HepG2 (cell line): Measurements from ENCODE around the gene ZER1. TPM values are rescaled to one million over a fixed set of nuclear protein-coding genes. Genes with fewer than 3 reads are reported as not detected.

Experiments
- ADNP ChIP-seq: sonication (generic); formaldehyde crosslinking; IDR thresholded peaks from 2 replicates; pipeline ENCODE4 v1.4.0; 2020; ENCODE audit warnings: missing genetic modification reagents
- CCDC6 ChIP-seq: sonication (generic); formaldehyde crosslinking; IDR thresholded peaks from 2 replicates; pipeline ENCODE4 v1.8.1; 2022; ENCODE audit warnings: mild to moderate bottlenecking, missing genetic modification reagents, moderate library complexity
- GLI4 ChIP-seq: sonication (generic); formaldehyde crosslinking; IDR thresholded peaks from 2 replicates; pipeline ENCODE4 v1.5.1; 2020; ENCODE audit warnings: missing genetic modification reagents, mild to moderate bottlenecking, moderate library complexity, borderline replicate concordance
- MEF2D ChIP-seq: sonication (generic); formaldehyde crosslinking; IDR thresholded peaks from 2 replicates; pipeline ENCODE4 v1.5.1; 2020; ENCODE audit warnings: mild to moderate bottlenecking, missing genetic modification reagents
- NCOA2 ChIP-seq: sonication (generic); formaldehyde crosslinking; IDR thresholded peaks from 2 replicates; pipeline ENCODE4 v1.8.0; 2022; ENCODE audit warnings: inconsistent platforms
- RBM22 ChIP-seq: fragments of 200-400 bp; formaldehyde crosslinking; optimal IDR thresholded peaks from 2 replicates; pipeline ENCODE3; 2017; ENCODE audit warnings: mild to moderate bottlenecking, low read length, moderate library complexity
- SMARCC2 ChIP-seq: fragments of 450-650 bp; IDR thresholded peaks from 2 replicates; pipeline ENCODE4 v1.6.1; 2017; ENCODE audit warnings: antibody characterized with exemption, mild to moderate bottlenecking
- SRF ChIP-seq: IDR thresholded peaks from 2 replicates; pipeline ENCODE4 v1.6.1; 2011; ENCODE audit warnings: mild to moderate bottlenecking, low read depth, low read length, moderate library complexity
- ZBTB7B ChIP-seq: sonication (generic); formaldehyde crosslinking; IDR thresholded peaks from 2 replicates; pipeline ENCODE4 v1.4.0; 2020; ENCODE audit warnings: missing genetic modification reagents
- ZNF382 ChIP-seq: sonication (generic); formaldehyde crosslinking; IDR thresholded peaks from 2 replicates; pipeline ENCODE4 v1.5.0; 2020; ENCODE audit warnings: missing genetic modification reagents, mild to moderate bottlenecking, borderline replicate concordance
- ZNF589 ChIP-seq: sonication (generic); formaldehyde crosslinking; conservative IDR thresholded peaks from 2 replicates; pipeline ENCODE4 v1.8.0; 2022; ENCODE audit warnings: mild to moderate bottlenecking, moderate library complexity, missing genetic modification reagents
- ZNF720 ChIP-seq: sonication (generic); formaldehyde crosslinking; IDR thresholded peaks from 2 replicates; pipeline ENCODE4 v1.4.0; 2020; ENCODE audit warnings: missing genetic modification reagents
- ZNF724P ChIP-seq: sonication (generic); formaldehyde crosslinking; IDR thresholded peaks from 2 replicates; pipeline ENCODE4 v1.8.0; 2022; ENCODE audit warnings: missing genetic modification reagents, borderline replicate concordance
- ZNF878 ChIP-seq: sonication (generic); formaldehyde crosslinking; IDR thresholded peaks from 2 replicates; pipeline ENCODE4 v1.8.1; 2023; ENCODE audit warnings: mild to moderate bottlenecking, missing genetic modification reagents, moderate library complexity
- polyA plus RNA-seq, 8 experiments: library from polyadenylated mRNA; depleted of rRNA in 3 of 8; stranded (reverse) in 7 of 8; unstranded in 1 of 8; fragments of >200 nt; fragmentation: Illumina TruSeq in 4 of 8; extraction: Trizol in 4 of 8; gene quantifications; 2 replicates each; pipeline versions ENCODE4 v1.2.1 to v1.2.3, GENCODE V29; 2011 to 2016; ENCODE audit warnings: low read depth in 4 of 8, missing spikeins in 1 of 8, mixed read lengths in 1 of 8; ENCODE audit not compliant: insufficient read depth in 1 of 8
- total RNA-seq, 5 experiments: library from RNA; depleted of rRNA; stranded (reverse); fragments of >200 nt; fragmentation: Illumina TruSeq; extraction: Trizol; gene quantifications; 2 replicates each; pipeline ENCODE4 v1.2.3, GENCODE V29; 2016; ENCODE audit warnings: low read depth in 1 of 5
- TF ChIP-seq, protein P1 (sequence below): sonication (generic); formaldehyde crosslinking; IDR thresholded peaks from 2 replicates; pipeline ENCODE4 v1.4.0; 2020; ENCODE audit warnings: missing genetic modification reagents
- TF ChIP-seq, protein P2 (sequence below): sonication (generic); formaldehyde crosslinking; IDR thresholded peaks from 2 replicates; pipeline ENCODE4 v1.5.1; 2020; ENCODE audit warnings: mild to moderate bottlenecking, missing genetic modification reagents, borderline replicate concordance
- TF ChIP-seq, protein P3 (sequence below): sonication (generic); formaldehyde crosslinking; IDR thresholded peaks from 2 replicates; pipeline ENCODE4 v1.4.0; 2020; ENCODE audit warnings: missing genetic modification reagents
- TF ChIP-seq, protein P4 (sequence below): sonication (generic); formaldehyde crosslinking; IDR thresholded peaks from 2 replicates; pipeline ENCODE4 v1.5.0; 2020; ENCODE audit warnings: missing genetic modification reagents, mild to moderate bottlenecking, borderline replicate concordance
- TF ChIP-seq, protein P5 (sequence below): sonication (generic); formaldehyde crosslinking; IDR thresholded peaks from 2 replicates; pipeline ENCODE4 v1.5.0; 2020; ENCODE audit warnings: mild to moderate bottlenecking, low read depth, missing genetic modification reagents, borderline replicate concordance
- TF ChIP-seq, protein P6 (sequence below): conservative IDR thresholded peaks from 2 replicates; pipeline ENCODE4 v1.6.1; 2018; ENCODE audit warnings: missing genetic modification reagents

The ZER1 gene
- total and polyA plus RNA-seq, 2 of the 13 experiments (the other 11 are each of a cell fraction or from before 2014, with no cell fraction given), result 7.7 to 40.0 TPM

DNA sequence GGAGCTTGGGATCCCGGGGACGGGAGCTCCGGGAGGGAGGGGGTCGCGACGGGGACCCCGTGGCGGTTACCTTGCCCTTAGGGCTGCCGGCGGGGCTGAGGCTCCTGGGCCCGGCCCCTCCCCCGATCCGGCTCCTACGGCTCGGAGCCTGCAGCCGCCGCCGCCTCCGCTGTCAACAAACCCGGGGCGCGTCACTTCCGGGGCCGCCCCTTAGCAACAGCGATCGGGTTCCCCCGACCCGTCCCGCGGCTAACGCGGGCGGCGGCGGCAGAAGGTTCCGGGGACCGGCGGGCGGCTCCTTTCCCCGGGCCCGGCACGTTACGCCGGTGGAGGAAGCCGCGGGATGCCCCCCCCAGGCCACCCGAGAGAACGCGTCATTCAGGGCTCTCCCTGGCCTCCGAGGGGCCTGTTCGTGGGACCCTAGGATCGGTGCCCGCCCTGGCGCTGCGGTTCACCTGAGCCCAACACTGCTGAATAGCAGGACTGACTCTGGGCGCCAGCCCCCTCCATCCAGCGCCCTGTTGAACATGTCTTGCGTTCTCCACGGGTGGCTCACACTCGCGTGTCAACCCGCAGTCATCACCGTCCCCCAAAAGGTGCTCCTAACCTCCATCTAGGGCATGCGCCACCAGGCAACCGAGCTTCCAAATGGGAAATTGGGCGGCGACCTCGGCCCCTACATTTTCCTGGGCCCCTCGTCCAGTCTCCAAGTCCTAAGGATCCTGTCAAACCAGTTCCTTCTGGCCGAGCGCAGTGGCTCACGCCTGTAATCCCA lies at the start of gene ZER1 (continued):
- TF ChIP-seq, protein P1, sequence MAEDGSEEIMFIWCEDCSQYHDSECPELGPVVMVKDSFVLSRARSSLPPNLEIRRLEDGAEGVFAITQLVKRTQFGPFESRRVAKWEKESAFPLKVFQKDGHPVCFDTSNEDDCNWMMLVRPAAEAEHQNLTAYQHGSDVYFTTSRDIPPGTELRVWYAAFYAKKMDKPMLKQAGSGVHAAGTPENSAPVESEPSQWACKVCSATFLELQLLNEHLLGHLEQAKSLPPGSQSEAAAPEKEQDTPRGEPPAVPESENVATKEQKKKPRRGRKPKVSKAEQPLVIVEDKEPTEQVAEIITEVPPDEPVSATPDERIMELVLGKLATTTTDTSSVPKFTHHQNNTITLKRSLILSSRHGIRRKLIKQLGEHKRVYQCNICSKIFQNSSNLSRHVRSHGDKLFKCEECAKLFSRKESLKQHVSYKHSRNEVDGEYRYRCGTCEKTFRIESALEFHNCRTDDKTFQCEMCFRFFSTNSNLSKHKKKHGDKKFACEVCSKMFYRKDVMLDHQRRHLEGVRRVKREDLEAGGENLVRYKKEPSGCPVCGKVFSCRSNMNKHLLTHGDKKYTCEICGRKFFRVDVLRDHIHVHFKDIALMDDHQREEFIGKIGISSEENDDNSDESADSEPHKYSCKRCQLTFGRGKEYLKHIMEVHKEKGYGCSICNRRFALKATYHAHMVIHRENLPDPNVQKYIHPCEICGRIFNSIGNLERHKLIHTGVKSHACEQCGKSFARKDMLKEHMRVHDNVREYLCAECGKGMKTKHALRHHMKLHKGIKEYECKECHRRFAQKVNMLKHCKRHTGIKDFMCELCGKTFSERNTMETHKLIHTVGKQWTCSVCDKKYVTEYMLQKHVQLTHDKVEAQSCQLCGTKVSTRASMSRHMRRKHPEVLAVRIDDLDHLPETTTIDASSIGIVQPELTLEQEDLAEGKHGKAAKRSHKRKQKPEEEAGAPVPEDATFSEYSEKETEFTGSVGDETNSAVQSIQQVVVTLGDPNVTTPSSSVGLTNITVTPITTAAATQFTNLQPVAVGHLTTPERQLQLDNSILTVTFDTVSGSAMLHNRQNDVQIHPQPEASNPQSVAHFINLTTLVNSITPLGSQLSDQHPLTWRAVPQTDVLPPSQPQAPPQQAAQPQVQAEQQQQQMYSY (CRISPR knock-in tag), result 0 out of 2 replicates have a peak, but pooled peaks have one; percentile 18
- TF ChIP-seq, protein P2, sequence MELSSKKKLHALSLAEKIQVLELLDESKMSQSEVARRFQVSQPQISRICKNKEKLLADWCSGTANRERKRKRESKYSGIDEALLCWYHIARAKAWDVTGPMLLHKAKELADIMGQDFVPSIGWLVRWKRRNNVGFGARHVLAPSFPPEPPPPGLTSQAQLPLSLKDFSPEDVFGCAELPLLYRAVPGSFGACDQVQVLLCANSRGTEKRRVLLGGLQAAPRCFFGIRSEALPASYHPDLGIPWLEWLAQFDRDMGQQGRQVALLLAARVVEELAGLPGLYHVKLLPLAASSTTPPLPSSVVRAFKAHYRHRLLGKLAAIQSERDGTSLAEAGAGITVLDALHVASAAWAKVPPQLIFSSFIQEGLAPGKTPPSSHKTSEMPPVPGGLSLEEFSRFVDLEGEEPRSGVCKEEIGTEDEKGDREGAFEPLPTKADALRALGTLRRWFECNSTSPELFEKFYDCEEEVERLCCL, result no peak
- TF ChIP-seq GLI4 (CRISPR knock-in tag), result peak; percentile 92; the same call in 1 of the 2 replicates
- TF ChIP-seq SMARCC2, result no peak
- TF ChIP-seq, protein P3, sequence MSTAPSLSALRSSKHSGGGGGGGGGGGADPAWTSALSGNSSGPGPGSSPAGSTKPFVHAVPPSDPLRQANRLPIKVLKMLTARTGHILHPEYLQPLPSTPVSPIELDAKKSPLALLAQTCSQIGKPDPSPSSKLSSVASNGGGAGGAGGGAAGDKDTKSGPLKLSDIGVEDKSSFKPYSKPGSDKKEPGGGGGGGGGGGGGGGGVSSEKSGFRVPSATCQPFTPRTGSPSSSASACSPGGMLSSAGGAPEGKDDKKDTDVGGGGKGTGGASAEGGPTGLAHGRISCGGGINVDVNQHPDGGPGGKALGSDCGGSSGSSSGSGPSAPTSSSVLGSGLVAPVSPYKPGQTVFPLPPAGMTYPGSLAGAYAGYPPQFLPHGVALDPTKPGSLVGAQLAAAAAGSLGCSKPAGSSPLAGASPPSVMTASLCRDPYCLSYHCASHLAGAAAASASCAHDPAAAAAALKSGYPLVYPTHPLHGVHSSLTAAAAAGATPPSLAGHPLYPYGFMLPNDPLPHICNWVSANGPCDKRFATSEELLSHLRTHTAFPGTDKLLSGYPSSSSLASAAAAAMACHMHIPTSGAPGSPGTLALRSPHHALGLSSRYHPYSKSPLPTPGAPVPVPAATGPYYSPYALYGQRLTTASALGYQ (CRISPR knock-in tag), result peak; percentile 69; the same call in 1 of the 2 replicates
- TF ChIP-seq CCDC6 (CRISPR knock-in tag), result peak; percentile 89
- TF ChIP-seq ADNP (CRISPR knock-in tag), result no peak
- TF ChIP-seq, protein P4, sequence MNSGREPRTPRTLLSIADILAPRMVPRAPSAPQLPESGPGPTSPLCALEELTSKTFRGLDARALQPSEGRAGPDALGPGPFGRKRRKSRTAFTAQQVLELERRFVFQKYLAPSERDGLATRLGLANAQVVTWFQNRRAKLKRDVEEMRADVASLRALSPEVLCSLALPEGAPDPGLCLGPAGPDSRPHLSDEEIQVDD (CRISPR knock-in tag), result no peak
- peak; percentile 72 for TF ChIP-seq SRF
- no peak for TF ChIP-seq ZNF382 (CRISPR knock-in tag)
- TF ChIP-seq ZNF724P (CRISPR knock-in tag), result 0 out of 2 replicates have a peak, but pooled peaks have one; percentile 28
- TF ChIP-seq, protein P5, sequence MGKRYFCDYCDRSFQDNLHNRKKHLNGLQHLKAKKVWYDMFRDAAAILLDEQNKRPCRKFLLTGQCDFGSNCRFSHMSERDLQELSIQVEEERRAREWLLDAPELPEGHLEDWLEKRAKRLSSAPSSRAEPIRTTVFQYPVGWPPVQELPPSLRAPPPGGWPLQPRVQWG, result no peak
- TF ChIP-seq, protein P6, sequence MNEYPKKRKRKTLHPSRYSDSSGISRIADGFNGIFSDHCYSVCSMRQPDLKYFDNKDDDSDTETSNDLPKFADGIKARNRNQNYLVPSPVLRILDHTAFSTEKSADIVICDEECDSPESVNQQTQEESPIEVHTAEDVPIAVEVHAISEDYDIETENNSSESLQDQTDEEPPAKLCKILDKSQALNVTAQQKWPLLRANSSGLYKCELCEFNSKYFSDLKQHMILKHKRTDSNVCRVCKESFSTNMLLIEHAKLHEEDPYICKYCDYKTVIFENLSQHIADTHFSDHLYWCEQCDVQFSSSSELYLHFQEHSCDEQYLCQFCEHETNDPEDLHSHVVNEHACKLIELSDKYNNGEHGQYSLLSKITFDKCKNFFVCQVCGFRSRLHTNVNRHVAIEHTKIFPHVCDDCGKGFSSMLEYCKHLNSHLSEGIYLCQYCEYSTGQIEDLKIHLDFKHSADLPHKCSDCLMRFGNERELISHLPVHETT, result peak; percentile 99
- TF ChIP-seq RBM22, result no peak
- TF ChIP-seq ZBTB7B (CRISPR knock-in tag), result peak; percentile 72
- peak; percentile 83; the same call in 1 of the 2 replicates for TF ChIP-seq ZNF878 (CRISPR knock-in tag)
- peak; percentile 55 for TF ChIP-seq NCOA2
- no peak for TF ChIP-seq ZNF720 (CRISPR knock-in tag)
- TF ChIP-seq ZNF589 (CRISPR knock-in tag), result no peak
- TF ChIP-seq MEF2D (CRISPR knock-in tag), result no peak; the same call in 1 of the 2 replicates
